ENCODE measurements around the gene NXT1. TPM values are rescaled to one million over a fixed set of nuclear protein-coding genes. Genes with fewer than 3 reads are reported as not detected.

NXT1 gene
- total RNA-seq, 3 donors from 2014 or later (not counting 1 experiment from before 2014, with no cell fraction given) = 47.4 to 61.8 (median 56.3) TPM

- DNase-seq (peak in 1 of 2 donors; percentile 53), ATAC-seq (peak in 2 of 3 donors; percentile 54 to 76)
- peak; percentile 32 for TF ChIP-seq CTCF (IDR thresholded peaks at IDR 0.05)
- H3K27ac Mint-ChIP-seq = no peak overlapping the region
- H3K27me3 ChIP-seq (ENCODE audit: control insufficient read depth, insufficient read depth, low read length) = no peaks in the 10 kb centered on the region
- no peaks in the 10 kb centered on the region for H3K9me3 ChIP-seq (ENCODE audit: control insufficient read depth, insufficient read depth, low read length)
- H3K4me3 Mint-ChIP-seq = no peak overlapping the region
- intact Hi-C loops (cut with micrococcal nuclease) = loop anchor here (10.0 kb wide), 1 partner anchor 1536 kb away; no protein-coding TSS in a partner anchor
- no peaks in the 10 kb centered on the region for H3K36me3 ChIP-seq (ENCODE audit: control insufficient read depth, insufficient read depth, low read length)
- H3K4me3 ChIP-seq (ENCODE audit: low read length) = no peak overlapping the region
- H3K4me1 Mint-ChIP-seq = no peaks in the 10 kb centered on the region
- H3K27me3 Mint-ChIP-seq (ENCODE audit: low read depth in 2 of 2) = peaks cover 0 to 3% of the 10 kb centered on the region in 2 donors
- no peaks in the 10 kb centered on the region for H3K4me1 ChIP-seq (ENCODE audit: control insufficient read depth, insufficient read depth, low read length)
- no peak overlapping the region for H3K27ac ChIP-seq (ENCODE audit: low read length)
- 60% methylated on average over 9 of the region's 9 CpGs for WGBS (ENCODE audit: insufficient coverage)
- no peaks in the 10 kb centered on the region for H3K36me3 Mint-ChIP-seq
- no peaks in the 10 kb centered on the region for H3K9me3 Mint-ChIP-seq
Measured at GRCh38 chr20:23340524-23340923, 10.1 kb upstream of the NXT1 start.

GRCh38 chr20:23341073-23341472 is 9.5 kb upstream of the NXT1 start:
- Histone ChIP-seq H3K9me3 (ENCODE audit: control insufficient read depth, insufficient read depth, low read length) (no peaks in the 10 kb centered on the region), H3K27ac (ENCODE audit: low read length) (no peak overlapping the region), H3K36me3 (ENCODE audit: control insufficient read depth, insufficient read depth, low read length) (no peaks in the 10 kb centered on the region), H3K27me3 (ENCODE audit: control insufficient read depth, insufficient read depth, low read length) (no peaks in the 10 kb centered on the region), H3K4me1 (ENCODE audit: control insufficient read depth, insufficient read depth, low read length) (no peaks in the 10 kb centered on the region), H3K4me3 (ENCODE audit: low read length) (no peak overlapping the region)
- intact Hi-C loops (cut with micrococcal nuclease) = loop anchor here (10.0 kb wide), 1 partner anchor 1536 kb away; no protein-coding TSS in a partner anchor
- H3K27ac Mint-ChIP-seq = no peak overlapping the region
- H3K36me3 Mint-ChIP-seq = no peaks in the 10 kb centered on the region
- H3K27me3 Mint-ChIP-seq (ENCODE audit: low read depth in 2 of 2) = peaks cover 0 to 3% of the 10 kb centered on the region in 2 donors
- ATAC-seq (no peak), DNase-seq (no peak)
- no peak overlapping the region for H3K4me3 Mint-ChIP-seq
- no peak for TF ChIP-seq CTCF (IDR thresholded peaks at IDR 0.05)
- no peaks in the 10 kb centered on the region for H3K4me1 Mint-ChIP-seq
- no peaks in the 10 kb centered on the region for H3K9me3 Mint-ChIP-seq
- WGBS (ENCODE audit: insufficient coverage) = 66% methylated on average over 2 of the region's 2 CpGs

- 78% methylated on average over 1 of the region's 1 CpG for WGBS (ENCODE audit: insufficient coverage)
- H3K4me3 ChIP-seq (ENCODE audit: low read length) = no peak overlapping the region
- no peak overlapping the region for H3K27ac ChIP-seq (ENCODE audit: low read length)
- Mint-ChIP-seq H3K27ac (no peak overlapping the region), H3K4me3 (no peak overlapping the region), H3K4me1 (no peaks in the 10 kb centered on the region), H3K9me3 (no peaks in the 10 kb centered on the region), H3K27me3 (ENCODE audit: low read depth in 2 of 2) (peaks cover 0 to 3% of the 10 kb centered on the region in 2 donors), H3K36me3 (no peaks in the 10 kb centered on the region)
- ATAC-seq (no peak), DNase-seq (no peak)
- no peaks in the 10 kb centered on the region for H3K36me3 ChIP-seq (ENCODE audit: control insufficient read depth, insufficient read depth, low read length)
- H3K27me3 ChIP-seq (ENCODE audit: control insufficient read depth, insufficient read depth, low read length) = no peaks in the 10 kb centered on the region
- no peaks in the 10 kb centered on the region for H3K4me1 ChIP-seq (ENCODE audit: control insufficient read depth, insufficient read depth, low read length)
- intact Hi-C loops (cut with micrococcal nuclease) = loop anchor here (10.0 kb wide), 1 partner anchor 1539 kb away; no protein-coding TSS in a partner anchor
- H3K9me3 ChIP-seq (ENCODE audit: control insufficient read depth, insufficient read depth, low read length) = no peaks in the 10 kb centered on the region
- TF ChIP-seq CTCF (IDR thresholded peaks at IDR 0.05) = no peak
Measured at GRCh38 chr20:23343590-23343989, 7.0 kb upstream of the NXT1 start.

- H3K9me3 ChIP-seq (ENCODE audit: control insufficient read depth, insufficient read depth, low read length) = no peaks in the 10 kb centered on the region
- no peaks in the 10 kb centered on the region for H3K36me3 ChIP-seq (ENCODE audit: control insufficient read depth, insufficient read depth, low read length)
- no peak overlapping the region for H3K27ac Mint-ChIP-seq
- no peaks in the 10 kb centered on the region for H3K36me3 Mint-ChIP-seq
- no peak for DNase-seq
- H3K27ac ChIP-seq (ENCODE audit: low read length) = no peak overlapping the region
- WGBS (ENCODE audit: insufficient coverage) = 63% methylated on average over 5 of the region's 5 CpGs
- H3K4me3 ChIP-seq (ENCODE audit: low read length) = no peak overlapping the region
- peaks cover 3% of the 10 kb centered on the region for H3K4me1 ChIP-seq (ENCODE audit: control insufficient read depth, insufficient read depth, low read length)
- no peaks in the 10 kb centered on the region for H3K9me3 Mint-ChIP-seq
- H3K4me3 Mint-ChIP-seq = no peak overlapping the region
- no peaks in the 10 kb centered on the region for H3K27me3 ChIP-seq (ENCODE audit: control insufficient read depth, insufficient read depth, low read length)
- peaks cover 3% of the 10 kb centered on the region in 2 donors for H3K4me1 Mint-ChIP-seq
- TF ChIP-seq CTCF (IDR thresholded peaks at IDR 0.05) = no peak
- intact Hi-C loops (cut with micrococcal nuclease) = loop anchor here (10.0 kb wide), 1 partner anchor 1540 kb away; no protein-coding TSS in a partner anchor
- peaks cover 0 to under 1% of the 10 kb centered on the region in 2 donors for H3K27me3 Mint-ChIP-seq (ENCODE audit: low read depth in 2 of 2)
- ATAC-seq = no peak
Measured at GRCh38 chr20:23344336-23344735, 6.3 kb upstream of the NXT1 start.
